Kidney epithelial cell (primary cell): ENCODE measurements around the gene PALLD. TPM values are rescaled to one million over a fixed set of nuclear protein-coding genes. Genes with fewer than 3 reads are reported as not detected.
"Not testable (repeated sequence)": the region's sequence is repeated elsewhere in the genome, so short reads cannot be mapped to it uniquely, and the experiment has no call there.

Experiments used
- DNase-seq: peaks from one replicate; pipeline ENCODE4 v3.0.0-alpha.2; 2010; ENCODE audit warnings: low read depth
- H3K27me3 ChIP-seq: 2 replicates; pipeline ENCODE4 v1.6.0; 2011; ENCODE audit warnings: low read length; ENCODE audit not compliant: control insufficient read depth, insufficient read depth
- H3K36me3 ChIP-seq: 2 replicates; pipeline ENCODE4 v1.5.1; 2011; ENCODE audit warnings: low read length; ENCODE audit not compliant: control insufficient read depth, insufficient read depth
- H3K4me3 ChIP-seq: 2 replicates; pipeline ENCODE4 v1.5.1; 2011; ENCODE audit warnings: low read depth, mild to moderate bottlenecking, control low read depth, low read length
- total RNA-seq: library from RNA; depleted of rRNA; stranded (reverse); fragments of >200 nt; gene quantifications from 2 replicates; pipeline ENCODE4 v1.2.3, GENCODE V29; 2015
- TF ChIP-seq, protein P1 (sequence below): IDR thresholded peaks from 2 replicates; pipeline ENCODE4 v1.5.1; 2011; ENCODE audit warnings: mild to moderate bottlenecking, moderate library complexity, low read length, control low read depth, inconsistent platforms; ENCODE audit not compliant: insufficient read depth, poor library complexity, severe bottlenecking

Gene PALLD
- total RNA-seq, 1 donor from 2014 or later, result 77.4 TPM

DNA sequence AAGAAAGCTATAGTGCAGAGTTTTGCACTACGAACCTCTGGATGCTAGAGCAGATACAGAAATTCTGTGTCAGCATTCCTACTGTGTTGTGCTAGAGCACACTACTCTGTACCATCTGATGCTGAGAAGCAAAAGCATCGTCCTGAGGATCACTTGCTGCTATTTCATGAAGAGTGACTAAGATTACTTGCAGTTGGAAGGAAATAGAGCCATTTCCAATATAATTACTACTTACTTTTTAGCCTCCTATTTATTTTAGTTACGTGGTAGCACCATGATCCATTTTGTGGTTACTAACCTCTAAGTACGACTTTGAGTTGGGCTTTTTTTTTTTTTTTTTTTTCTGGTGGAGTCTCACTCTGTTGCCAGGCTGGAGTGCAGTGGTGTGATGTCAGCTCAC, 226.7 kb downstream of the PALLD start:
- no peak for DNase-seq
- H3K27me3 ChIP-seq, result no peaks in the 10 kb centered on the region
- TF ChIP-seq, protein P1, sequence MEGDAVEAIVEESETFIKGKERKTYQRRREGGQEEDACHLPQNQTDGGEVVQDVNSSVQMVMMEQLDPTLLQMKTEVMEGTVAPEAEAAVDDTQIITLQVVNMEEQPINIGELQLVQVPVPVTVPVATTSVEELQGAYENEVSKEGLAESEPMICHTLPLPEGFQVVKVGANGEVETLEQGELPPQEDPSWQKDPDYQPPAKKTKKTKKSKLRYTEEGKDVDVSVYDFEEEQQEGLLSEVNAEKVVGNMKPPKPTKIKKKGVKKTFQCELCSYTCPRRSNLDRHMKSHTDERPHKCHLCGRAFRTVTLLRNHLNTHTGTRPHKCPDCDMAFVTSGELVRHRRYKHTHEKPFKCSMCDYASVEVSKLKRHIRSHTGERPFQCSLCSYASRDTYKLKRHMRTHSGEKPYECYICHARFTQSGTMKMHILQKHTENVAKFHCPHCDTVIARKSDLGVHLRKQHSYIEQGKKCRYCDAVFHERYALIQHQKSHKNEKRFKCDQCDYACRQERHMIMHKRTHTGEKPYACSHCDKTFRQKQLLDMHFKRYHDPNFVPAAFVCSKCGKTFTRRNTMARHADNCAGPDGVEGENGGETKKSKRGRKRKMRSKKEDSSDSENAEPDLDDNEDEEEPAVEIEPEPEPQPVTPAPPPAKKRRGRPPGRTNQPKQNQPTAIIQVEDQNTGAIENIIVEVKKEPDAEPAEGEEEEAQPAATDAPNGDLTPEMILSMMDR, result no peak
- no peak overlapping the region for H3K4me3 ChIP-seq
- no peaks in the 10 kb centered on the region for H3K36me3 ChIP-seq

DNA sequence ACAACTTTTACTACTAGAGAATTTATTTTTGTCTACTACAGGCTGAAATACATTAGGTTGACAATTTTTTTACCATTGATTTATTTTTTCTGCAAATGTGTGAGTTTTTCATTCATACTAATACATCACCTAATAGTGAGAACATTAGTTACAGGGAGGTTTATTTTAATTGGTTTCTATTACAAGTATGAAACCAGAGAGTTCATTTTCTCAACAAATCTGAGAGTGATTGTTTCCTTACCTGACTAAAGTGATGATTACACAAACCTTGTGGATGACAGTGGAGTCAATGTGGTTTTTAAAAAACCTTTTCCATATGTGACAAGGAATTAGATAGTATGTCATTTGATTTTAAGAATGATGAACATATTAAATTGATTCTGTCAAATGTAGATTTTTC, 227.4 kb downstream of the PALLD start:
- TF ChIP-seq, protein P1, result no peak
- DNase-seq, result no peak
- Histone ChIP-seq H3K36me3 (no peaks in the 10 kb centered on the region), H3K27me3 (no peaks in the 10 kb centered on the region), H3K4me3 (no peak overlapping the region)

DNA sequence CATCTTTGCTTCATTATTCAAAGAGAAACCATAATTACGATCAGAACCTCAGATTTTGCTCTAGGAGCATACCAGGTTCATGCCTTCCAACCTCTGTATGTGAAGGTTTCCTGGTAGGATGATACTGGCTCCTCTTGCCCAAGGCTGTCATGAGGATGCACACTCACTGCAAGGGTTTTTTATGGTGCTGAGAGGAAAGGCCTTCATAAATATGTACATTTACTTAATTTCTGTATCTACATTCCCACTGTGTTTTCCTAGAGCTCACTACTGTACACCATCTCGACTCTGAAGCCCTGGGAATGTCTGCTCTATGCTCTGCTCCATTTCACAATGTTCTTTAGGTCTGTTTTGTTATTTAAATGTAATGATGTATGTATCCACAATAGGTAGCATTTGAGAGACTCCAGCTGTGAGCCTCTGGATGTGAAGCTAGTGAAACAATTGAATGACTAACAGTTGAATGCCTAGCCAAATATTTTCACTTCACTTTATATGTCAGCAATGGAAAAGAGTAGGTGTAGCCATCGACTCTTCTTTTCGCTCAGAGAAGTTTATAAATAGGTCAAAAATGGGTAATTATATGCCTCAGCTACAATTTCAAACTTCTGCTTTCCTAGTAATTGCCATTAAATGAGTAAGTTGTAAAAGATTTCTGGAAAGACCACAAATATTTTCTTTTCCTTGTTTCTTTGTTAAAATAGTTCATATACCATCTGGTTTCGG, 228.0 kb downstream of the PALLD start:
- no peaks in the 10 kb centered on the region for H3K27me3 ChIP-seq
- TF ChIP-seq, protein P1, result no peak
- no peaks in the 10 kb centered on the region for H3K36me3 ChIP-seq
- H3K4me3 ChIP-seq, result no peak overlapping the region
- DNase-seq, result no peak

DNA sequence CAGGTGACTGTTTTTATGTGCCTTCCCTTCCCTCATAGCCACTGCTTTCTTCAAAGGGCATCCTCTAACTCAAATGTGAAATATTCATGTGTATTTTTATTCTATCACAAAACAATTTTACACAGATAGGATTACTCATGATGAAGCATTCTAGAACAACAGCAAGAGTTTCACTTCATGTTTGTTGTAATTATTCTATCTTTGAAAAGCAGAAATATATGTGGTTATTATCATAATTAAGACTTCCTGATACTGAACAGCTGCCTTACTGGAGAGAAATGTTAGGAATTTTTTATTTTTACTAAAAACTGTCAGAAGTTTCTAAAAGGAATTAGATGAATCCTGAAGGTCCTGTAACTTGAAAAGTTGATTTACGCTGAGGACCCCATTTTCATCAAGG, 229.1 kb downstream of the PALLD start:
- H3K36me3 ChIP-seq, result no peaks in the 10 kb centered on the region
- no peak overlapping the region for H3K4me3 ChIP-seq
- H3K27me3 ChIP-seq, result no peaks in the 10 kb centered on the region
- TF ChIP-seq, protein P1, result no peak
- no peak for DNase-seq

DNA sequence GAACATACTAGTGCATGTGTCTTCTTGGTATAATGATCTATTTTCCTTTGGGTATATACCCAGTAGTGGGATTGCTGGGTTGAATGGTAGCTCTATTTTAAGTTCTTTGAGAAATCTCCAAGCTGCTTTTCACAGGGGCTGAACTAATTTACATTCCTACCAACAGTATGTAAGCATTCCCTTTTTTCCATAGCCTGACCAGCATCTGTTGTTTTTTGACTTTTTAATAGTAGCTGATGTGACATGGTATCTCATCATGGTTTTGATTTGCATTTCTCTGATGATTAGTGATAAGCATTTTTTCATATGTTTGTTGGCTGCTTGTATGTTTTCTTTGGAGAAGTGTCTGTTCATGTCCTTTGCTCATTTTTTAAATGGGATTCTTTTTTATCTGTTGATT, 230.3 kb downstream of the PALLD start:
- not testable (repeated sequence) for H3K36me3 ChIP-seq, DNase-seq

DNA sequence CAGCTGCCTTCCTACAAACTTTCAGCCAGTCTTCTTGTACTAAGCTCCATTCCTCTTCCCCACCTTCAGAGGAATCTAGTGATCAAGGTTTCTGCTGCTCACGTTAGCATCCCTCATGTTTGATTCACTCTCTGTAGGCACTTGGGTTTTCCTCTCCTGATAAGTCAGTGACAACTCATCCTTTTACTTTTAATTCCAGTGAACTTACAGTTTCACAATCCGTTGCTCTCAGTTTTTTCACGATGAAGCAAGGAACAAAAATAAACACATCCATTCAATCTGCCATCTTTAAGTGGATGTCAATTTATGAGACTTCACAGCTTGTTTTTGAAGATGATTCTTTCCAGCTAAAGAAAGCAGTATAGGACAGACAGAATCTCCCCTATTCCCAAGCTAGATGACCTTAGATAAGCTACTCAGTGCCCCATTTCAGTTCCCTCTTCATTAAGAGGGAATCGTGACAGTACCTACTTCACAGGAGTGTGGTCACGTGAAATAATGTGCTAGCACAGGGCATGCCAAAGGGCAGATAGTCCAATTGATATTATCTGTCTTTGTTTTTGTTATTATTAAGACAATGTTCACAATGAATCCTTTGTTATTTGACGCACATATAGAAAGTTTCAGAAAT, 234.3 kb downstream of the PALLD start:
- H3K4me3 ChIP-seq, result no peak overlapping the region
- no peaks in the 10 kb centered on the region for H3K27me3 ChIP-seq
- TF ChIP-seq, protein P1, result no peak
- no peaks in the 10 kb centered on the region for H3K36me3 ChIP-seq
- no peak for DNase-seq

More for the DNA sequence above, 230.3 kb downstream of the PALLD start:
- H3K27me3 ChIP-seq, H3K4me3 ChIP-seq: not testable (repeated sequence)
